ENCODE measurements around the gene TGM1. TPM values are rescaled to one million over a fixed set of nuclear protein-coding genes. Genes with fewer than 3 reads are reported as not detected.
A peak's percentile ranks its signal among the peaks of the same experiment; 100 is the strongest.

TGM1 gene
- total RNA-seq, 1 experiment from 2014 or later: 2.9 TPM

DNA sequence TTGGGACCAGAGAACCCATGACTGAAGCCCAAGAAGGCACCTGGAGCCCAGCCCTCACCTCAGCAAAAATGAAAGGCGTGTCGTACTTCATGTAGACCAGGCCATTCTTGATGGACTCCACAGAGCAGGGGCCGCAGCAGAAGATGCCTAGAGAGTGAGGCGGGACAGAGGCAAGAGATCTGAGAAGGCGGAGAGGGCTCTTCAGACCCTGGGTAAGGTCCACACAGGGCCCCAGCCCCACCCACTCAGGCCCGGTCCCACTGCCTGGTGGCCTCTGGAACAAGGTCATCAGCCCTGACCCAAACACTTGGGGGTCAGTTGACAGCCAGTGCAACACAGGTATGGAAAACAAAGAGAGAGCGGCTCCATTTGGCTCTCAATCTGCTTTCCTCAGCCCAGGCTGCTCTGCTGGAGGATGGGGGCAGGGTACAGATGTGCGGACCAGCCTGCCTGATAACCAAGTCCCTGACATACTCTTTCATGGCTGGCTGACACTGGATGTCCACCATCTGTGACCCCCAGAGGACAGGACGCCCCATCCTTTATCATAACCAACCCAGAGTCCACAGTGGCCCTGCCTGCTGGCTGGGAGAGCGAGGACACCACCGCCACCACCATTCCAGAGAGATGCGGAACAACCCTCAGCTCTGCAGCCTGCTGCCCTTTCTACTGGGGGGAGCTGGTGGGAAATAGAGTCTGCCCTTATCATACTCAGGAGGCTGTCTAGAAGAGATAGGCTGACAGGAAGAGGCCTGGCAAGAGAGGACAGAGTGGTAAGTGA lies 6.9 kb downstream of the TGM1 start:
- DNase-seq: peak; percentile 15
- TF ChIP-seq, protein P1, sequence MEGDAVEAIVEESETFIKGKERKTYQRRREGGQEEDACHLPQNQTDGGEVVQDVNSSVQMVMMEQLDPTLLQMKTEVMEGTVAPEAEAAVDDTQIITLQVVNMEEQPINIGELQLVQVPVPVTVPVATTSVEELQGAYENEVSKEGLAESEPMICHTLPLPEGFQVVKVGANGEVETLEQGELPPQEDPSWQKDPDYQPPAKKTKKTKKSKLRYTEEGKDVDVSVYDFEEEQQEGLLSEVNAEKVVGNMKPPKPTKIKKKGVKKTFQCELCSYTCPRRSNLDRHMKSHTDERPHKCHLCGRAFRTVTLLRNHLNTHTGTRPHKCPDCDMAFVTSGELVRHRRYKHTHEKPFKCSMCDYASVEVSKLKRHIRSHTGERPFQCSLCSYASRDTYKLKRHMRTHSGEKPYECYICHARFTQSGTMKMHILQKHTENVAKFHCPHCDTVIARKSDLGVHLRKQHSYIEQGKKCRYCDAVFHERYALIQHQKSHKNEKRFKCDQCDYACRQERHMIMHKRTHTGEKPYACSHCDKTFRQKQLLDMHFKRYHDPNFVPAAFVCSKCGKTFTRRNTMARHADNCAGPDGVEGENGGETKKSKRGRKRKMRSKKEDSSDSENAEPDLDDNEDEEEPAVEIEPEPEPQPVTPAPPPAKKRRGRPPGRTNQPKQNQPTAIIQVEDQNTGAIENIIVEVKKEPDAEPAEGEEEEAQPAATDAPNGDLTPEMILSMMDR (conservative IDR thresholded peaks at IDR 0.05): no peak
- no peaks in the 10 kb centered on the region for H3K23me2 ChIP-seq (ENCODE audit: insufficient read length, low read depth, low read length, poor library complexity, severe bottlenecking)
- H3K9me3 Mint-ChIP-seq: no peaks in the 10 kb centered on the region
- no peak overlapping the region for H3K4me3 Mint-ChIP-seq
- no peaks in the 10 kb centered on the region for H3K79me1 ChIP-seq (ENCODE audit: insufficient read depth, low read depth, low read length, poor library complexity, severe bottlenecking)
- no peak overlapping the region for H2AK5ac ChIP-seq (ENCODE audit: insufficient read length, low read length)
- no peaks in the 10 kb centered on the region; a peak in 1 of 4 replicates for H3K4me1 Mint-ChIP-seq
- H3K4me2 ChIP-seq (ENCODE audit: insufficient read depth, insufficient read length, low read length): no peak overlapping the region
- H3K18ac ChIP-seq (ENCODE audit: insufficient read length, low read depth, low read length): no peak overlapping the region
- H3K4ac ChIP-seq (ENCODE audit: low read depth, low read length): no peak overlapping the region
- H3K36me3 Mint-ChIP-seq (ENCODE audit: insufficient read depth in 1 of 3, low read depth in 3 of 3): no peaks in the 10 kb centered on the region
- no peak overlapping the region for H3K23ac ChIP-seq (ENCODE audit: insufficient read length, low read depth, low read length)
- no peak overlapping the region for H3T11ph ChIP-seq (ENCODE audit: low read length)
- H3K9me3 ChIP-seq (ENCODE audit: control insufficient read depth, low read depth, low read length): no peaks in the 10 kb centered on the region
- no peaks in the 10 kb centered on the region for H3K4me1 ChIP-seq (ENCODE audit: insufficient read depth, low read length)
- no peak overlapping the region for H2BK5ac ChIP-seq (ENCODE audit: insufficient read length, low read length)
- H2BK15ac ChIP-seq (ENCODE audit: low read depth, low read length): no peak overlapping the region
- no peak overlapping the region for H2BK120ac ChIP-seq (ENCODE audit: low read depth, low read length, poor library complexity, severe bottlenecking)
- no peaks in the 10 kb centered on the region for H3K79me2 ChIP-seq (ENCODE audit: insufficient read depth, low read length)
- H2BK12ac ChIP-seq (ENCODE audit: insufficient read length, low read depth, low read length): no peak overlapping the region
- no peak overlapping the region for H4K8ac ChIP-seq (replicated peaks; ENCODE audit: insufficient read length, low read depth, low read length)
- 0 out of 7 replicates have a peak overlapping the region, but pooled peaks of 2 of the 3 experiments have one; percentile 21 to 57 for H3K27ac Mint-ChIP-seq
- H3K9ac ChIP-seq (ENCODE audit: extremely low read depth, insufficient read length, low read length): no peak overlapping the region
- H2AFZ ChIP-seq (ENCODE audit: low read length): no peak overlapping the region
- no peak overlapping the region for H3K56ac ChIP-seq (ENCODE audit: insufficient read length, low read depth, low read length)
- no peak overlapping the region for H3K14ac ChIP-seq (ENCODE audit: insufficient read depth, low read length)
- WGBS (ENCODE audit: extremely low coverage, insufficient read length, low lambda C conversion rate): no CpG with 5 or more reads among the region's 12 CpGs
- H3K27me3 Mint-ChIP-seq (ENCODE audit: low read depth): no peaks in the 10 kb centered on the region; the same call in 1 of the 2 replicates
- H3K27me3 ChIP-seq (ENCODE audit: insufficient read depth, low read length): no peaks in the 10 kb centered on the region
- H2BK20ac ChIP-seq (ENCODE audit: low read depth, low read length, poor library complexity, severe bottlenecking): no peak overlapping the region
- H4K91ac ChIP-seq (ENCODE audit: insufficient read length, low read depth, low read length): no peak overlapping the region
- H4K5ac ChIP-seq (ENCODE audit: insufficient read length, low read depth, low read length): no peak overlapping the region
- H3K27ac ChIP-seq (ENCODE audit: insufficient read length, low read depth, low read length): no peak overlapping the region
- no peaks in the 10 kb centered on the region for H4K20me1 ChIP-seq (ENCODE audit: control insufficient read depth, insufficient read depth, insufficient read length)
